Mesenteric fat pad (tissue), 1 donor: ENCODE results near the gene ETV5. TPM values are rescaled to one million over a fixed set of nuclear protein-coding genes. Genes with fewer than 3 reads are reported as not detected.

ENCODE experiments used
- DNase-seq: peaks from one replicate; pipeline ENCODE4 v3.0.0-alpha.2; 2020; ENCODE audit warnings: low spot score
- total RNA-seq: library from RNA; stranded (reverse); fragmentation: NEBNext Ultra II Directional; extraction: Animal tissue kit (Norgen Biotek cat#: 25700); gene quantifications from one replicate; pipeline ENCODE4 v1.2.1, GENCODE V29; 2021
- donor health status: DM: yes; HTN: yes; CAD: no.

ETV5 gene
- total RNA-seq, 1 donor from 2014 or later: 25.0 TPM

DNA sequence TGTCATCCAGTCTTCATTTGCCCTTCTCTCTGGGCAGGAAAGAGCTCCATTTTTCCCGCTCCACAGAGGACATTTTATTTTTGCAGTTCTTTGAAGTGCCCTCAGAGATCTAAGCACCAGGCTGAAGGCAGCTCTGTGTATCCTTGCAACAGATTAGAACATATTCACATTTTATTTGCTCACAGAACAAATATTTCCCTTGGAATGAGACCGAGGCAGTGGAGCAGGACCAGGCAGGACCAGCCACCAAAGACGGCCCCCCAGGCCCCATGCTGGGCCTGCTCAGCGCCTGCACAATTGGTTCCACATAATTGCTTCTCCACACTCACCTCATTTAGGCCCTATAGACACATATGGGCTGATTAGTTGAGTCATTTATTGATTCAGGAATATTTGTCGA lies 15.7 kb upstream of the ETV5 start:
- DNase-seq: no peak

DNA sequence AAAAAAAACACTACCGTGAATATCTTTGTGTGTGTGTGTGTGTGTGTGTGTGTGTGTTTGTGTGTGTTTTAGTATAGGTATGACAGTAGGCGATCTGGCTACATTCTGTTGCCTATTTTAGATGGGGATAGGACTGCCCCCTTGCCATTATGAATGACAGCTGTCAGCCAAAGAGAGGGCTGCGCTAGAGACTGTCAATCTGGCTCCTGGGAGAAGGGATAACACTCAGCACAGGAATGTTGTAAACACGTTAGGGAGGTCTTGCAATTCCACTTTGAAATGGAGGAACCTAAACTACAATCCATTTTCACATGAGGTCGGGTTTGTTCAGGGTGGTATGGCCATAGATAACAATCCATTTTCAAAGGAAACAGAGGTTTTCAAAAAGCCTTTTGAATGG lies 14.1 kb upstream of the ETV5 start:
- no peak for DNase-seq

DNA sequence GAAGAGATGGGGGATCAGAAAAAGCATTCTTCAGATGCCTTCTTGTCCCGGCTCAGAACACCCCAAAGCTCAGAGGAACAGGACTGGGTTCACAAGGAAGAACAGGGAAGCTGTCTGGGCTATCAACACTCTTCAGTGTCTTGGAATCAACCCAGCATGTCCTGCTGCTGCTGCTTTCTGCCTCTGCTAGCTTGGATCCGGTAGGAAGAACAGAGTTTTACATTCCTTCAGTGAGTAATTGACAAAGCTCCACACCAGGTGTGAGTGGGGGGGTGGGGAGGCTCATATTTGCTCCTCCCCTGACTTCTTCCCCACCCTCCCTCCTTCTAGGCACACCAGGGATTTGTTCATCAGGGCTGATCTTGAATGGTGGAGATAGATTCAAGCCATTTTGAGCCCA lies 13.1 kb upstream of the ETV5 start:
- no peak for DNase-seq

DNA sequence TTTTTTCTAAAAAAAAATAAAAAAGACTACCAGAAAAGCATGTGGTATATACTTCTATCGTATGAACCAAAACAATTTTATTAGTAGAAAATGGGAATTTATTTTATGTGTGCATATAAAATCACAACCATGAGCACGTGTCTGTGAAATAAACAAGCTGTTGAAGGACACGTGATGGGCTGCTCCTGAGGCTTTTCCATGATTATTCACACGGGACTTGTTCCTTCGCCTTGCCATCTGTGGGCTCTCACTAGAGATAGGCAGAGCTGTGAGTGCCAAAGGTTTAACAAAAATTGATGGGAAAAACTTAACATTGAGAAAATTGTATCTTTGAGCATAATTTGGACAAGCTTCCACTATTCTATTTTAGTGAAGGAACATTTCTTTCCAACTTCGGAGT lies 12.4 kb upstream of the ETV5 start:
- DNase-seq: no peak

DNA sequence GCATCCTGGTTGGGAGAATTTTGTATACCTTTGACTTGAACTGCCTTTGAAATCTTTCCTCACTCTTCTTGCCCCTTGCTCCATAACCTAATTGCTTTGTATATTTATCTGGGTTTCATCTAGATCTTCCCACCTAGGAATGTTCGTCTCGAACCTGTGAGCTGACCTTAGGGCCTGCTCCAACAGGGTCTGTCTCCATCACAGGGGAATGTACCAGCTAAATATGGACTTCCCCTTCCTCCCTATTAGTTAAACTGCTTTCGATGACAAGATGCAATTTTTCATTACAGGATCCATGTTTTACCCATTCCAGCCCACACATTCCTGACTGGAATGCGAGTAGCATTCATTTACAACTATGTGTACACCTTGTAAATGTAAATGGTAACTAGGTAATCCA lies 10.6 kb upstream of the ETV5 start:
- DNase-seq: no peak

DNA sequence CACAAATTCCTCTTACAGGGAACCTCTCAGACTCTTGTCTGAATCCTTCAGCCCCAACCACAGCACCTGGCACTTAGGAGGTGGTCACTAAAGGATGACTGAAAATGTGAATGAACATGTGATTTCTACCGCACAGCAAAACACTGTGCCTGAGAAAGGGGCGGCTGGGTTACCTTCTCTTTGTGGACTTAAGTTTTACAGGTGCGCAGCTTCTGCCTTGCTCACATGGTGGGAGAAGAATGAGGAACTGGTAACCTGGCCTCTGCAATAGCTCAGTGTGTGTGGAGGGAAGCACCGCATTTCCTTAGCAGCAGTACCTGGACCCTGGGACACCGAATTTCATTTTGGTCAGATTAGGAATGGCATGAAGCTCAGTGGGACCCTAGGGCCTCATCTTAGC lies 9.8 kb upstream of the ETV5 start:
- DNase-seq: no peak

DNA sequence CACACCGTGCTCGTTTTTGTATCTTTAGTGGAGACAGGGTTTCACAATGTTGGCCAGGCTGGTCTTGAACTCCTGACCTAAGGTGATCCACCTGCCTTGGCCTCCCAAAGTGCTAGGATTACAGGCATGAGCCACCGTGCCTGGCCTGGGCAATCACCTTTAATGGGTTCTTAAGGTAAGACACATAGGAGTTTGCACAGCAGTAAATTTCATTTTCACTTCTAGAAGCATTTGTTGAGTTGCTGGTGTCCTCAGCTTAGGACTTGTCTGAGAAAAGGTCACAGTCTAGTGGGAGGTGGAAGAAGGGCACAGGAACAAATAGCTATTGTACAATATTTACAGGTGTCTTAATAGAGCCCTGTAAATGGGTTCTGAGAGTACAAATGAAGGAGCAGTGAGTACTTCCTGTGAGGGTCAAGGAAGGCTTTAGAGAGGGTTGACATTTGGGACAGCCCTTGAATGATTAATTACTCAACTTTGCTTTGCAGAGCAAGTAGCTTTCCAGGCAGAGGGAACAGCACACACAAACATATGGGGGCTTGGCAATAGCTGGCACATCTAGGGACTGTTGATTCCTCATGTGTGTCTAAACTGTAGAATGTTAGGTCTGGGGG lies 8.7 kb upstream of the ETV5 start:
- DNase-seq: no peak

DNA sequence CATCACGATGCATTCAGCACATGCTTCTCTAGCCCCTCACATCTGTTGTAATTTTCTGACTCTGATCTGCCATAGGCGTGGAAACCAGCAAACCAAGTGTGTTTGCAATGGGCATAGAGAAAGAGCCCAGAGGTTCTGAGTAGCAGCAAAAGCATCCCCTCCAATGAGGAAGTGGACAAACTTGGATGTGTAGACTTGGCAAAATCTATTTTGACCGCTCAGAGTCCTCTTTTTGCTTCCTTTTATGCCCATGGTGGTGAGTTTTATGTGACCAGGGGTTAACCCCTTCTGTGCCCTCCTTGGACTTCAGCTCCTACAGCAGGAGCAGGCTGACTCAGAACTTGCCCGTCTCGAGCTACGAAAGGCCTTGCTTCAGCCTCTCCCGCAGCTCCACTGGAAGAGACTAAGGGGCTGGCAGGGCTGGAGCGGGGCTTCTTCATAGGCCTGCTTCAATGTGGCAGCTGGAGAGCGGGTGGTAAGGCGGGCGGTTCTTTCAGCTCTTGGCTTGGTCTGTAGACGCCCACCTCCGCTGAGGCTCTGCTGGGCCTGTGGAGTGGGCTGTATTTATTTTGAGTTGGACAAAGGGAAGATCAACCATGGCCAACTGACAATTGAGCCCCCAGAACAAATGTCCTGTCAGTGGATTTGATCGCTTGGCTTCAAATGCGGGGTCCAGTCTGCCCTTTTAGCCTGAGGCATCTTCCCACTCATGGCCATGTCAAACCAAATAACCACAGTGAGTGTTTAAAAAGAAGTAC lies 6.5 kb upstream of the ETV5 start:
- DNase-seq: no peak

DNA sequence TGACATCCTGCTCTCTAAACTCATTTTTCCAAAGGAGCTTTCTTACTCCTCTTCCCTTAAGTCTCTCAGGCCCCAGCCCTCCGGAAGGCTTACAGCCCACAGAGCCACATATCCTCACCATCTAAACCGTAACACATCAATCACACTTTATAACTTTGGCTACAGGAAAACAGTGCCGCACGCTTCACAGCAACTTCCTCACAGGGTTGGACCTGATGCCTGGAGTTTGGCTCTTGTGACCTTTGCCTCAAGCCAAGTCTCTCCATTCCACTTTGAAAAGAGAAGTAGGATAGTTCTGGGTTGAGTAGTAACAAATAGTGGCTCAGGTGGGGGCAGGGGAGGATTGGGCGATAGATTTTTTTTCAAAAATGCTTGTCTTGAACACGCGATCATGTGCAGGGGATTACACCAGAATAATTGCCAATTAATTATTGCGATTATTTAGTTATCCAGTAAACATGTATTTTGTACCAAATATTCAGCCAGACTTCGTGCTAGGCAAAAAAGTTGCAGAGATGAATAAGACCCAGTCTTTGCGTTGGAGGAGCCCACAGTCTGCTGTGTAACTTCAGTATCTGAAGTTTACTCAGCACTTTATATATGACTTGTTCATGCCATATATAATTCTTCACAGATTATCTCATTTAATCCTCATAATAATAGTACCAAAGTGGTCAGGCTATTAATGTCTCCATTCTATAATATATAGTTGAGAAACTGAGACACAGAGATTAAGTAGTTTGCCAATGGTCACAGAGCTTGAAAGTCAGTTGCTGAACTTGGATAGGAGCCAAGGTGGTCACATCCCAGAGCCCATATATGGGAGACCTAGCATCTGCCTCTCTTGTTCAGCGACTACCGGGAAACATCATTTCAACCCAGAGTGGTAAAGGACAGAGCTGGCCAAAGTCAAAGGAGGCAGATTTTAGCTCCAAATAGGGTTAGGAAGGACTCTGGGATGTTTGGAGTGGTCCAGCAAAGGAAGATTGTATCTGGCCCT lies 2.4 kb upstream of the ETV5 start:
- no peak for DNase-seq

DNA sequence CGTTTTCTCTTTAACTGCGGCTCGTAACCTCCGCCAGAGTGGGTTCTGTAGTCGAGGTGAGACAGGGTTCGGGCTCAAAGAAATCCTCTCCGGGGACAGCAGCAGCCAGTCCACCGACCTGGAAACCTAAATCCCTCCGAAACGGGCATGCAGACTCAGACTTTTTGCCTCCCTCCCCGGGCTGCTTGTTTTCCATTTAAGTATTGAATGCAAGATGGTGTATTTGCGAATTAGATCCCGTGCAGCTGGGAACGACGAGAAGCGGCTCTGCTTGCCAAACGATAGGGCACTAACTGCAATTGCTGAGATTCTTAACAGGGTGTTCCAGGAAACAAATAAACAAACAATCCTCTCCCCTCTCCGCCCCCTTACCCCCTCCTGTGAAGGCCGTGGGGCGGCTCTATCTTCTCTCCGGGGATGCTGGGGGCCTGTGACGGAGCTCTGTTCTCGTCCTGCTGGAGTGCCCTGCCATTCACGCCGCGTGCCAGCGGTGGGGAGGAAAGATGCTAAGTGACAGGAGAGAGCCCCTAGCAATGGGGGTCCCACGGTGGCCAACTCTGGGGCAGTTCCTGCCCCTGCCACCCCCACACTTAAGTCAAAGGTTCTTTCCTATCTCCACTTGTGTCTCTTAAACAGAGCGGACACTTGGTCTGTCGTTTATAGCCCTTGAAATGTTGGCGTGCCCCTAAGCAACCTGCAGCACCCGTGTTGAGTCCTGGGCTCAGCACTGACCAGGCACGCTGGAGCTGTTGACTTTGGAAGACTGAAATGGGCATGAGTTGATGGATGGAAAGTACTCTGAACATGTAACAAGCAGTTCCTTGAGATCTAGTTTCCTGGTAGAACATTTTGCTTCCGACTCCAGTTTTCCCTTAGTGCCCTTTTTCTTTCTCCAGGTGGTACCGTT lies 1.3 kb upstream of the ETV5 start:
- no peak for DNase-seq

DNA sequence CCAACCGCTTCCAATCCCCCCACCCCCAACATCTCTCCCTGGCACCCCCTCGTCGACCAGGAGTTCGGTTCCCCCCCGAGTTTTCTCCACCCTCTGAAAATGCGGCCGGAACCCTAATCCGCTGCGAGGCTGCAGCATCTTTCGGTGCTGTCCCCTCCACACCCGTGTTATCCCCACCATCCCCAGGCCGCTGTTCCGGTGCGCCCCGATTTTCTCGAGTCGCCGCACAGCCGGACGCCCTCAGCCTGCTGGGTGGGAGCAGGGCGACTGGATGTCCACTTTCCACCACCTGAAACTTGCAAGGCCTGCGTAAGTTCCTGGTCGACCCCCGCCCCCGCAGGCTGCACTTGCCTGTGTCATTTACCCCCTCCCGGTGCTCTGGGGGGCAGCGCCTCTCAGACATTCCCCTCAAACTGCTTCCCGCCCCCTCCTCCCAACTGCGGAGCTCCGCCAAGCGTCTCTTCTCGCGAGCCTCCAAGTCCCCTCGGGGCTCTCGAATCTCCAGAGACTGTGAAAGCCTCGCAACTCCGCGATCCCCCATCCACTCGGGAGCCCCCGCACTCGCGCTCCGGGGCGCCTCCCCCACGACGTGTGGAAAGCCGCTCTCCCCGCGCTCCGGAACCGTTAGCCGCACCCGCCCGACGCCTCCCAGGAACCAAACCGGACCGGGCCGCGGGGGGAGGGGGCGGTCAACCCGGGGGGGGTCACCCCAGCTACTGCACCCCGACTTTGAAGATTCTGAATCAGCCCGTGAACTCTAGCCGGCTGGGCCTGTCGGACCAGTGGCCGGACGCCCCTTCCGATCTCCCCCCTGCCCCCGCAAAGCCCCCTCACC lies 566 bp downstream of the ETV5 start:
- DNase-seq: no peak

DNA sequence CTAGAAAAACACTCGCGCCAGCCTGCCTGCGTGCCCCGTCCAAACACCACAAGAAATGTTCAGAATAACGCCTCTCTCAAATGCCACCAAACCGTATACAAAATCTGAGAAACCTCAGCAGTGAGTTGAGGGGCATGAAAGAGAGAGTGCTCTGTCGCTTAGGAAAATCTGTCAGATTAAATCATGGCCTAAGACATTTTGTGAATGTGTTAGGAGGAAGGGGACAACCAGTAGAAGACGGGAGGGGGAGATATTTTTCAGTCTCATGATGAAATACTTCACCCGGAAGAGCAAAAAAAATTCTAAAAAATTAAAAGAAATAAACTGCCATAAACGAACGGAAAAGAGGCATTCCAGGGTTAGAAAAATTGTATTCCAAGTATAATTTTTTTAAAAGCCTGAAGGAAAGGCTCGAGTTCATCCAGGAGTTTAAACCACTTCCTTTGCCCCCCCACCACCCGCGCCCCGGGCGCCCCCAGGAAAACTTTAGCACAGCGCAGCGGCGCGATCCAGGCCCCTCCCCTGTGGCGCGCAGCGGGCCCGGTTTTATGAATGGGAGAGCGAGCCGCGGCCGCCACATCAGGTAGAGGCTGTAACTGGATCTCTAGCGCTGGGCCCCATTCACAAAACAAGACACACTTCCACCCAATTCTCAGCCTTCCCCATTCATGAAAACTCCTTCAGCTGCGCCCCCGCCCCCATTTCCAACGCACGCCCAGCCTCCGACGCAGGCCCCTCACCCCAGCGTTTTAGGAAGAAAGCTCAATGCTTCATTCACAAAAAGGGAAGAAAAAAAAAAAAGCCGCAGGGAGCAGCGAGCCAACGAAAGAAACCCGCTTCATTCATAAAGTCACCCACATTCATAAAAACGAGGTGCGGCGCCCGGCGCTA lies 1.4 kb downstream of the ETV5 start:
- no peak for DNase-seq

DNA sequence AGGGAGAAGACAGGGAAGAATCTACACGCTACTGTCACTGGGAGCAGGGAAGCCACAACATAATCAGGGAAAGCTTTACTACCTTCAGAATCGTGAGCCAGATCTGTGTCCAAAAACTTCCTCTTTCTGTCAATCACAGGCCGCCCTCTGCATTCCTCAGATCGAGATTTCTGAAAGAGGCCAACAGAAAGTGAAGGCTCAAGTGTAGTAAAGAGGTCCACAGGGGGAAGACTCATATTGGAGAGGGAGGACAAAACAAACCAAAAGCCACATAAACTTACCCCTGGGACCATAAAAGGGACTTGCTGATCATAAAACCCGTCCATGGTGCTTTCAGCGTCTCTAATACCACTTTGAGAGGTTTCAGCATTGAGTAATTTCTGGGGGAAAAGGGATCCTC lies 3.3 kb downstream of the ETV5 start:
- DNase-seq: no peak

DNA sequence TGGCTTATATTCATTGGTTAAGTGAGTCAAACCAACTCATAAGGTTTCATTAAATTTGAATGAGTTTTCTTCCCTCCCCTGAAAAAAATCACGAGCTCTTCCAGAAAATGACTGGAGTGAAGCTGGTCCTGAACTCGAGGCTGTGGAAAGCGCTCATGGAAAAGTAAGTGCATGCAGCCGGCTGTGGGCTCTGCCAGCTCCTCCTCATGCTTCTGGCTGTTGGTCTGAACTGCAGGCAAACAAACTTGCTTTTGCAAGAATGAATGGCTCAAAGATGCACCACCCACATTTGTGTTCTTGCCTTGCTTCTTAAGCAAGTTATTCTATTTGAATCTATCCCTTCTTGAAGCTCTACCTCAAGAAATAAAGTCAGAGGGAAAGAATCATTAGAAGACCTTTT lies 6.2 kb downstream of the ETV5 start:
- DNase-seq: no peak

DNA sequence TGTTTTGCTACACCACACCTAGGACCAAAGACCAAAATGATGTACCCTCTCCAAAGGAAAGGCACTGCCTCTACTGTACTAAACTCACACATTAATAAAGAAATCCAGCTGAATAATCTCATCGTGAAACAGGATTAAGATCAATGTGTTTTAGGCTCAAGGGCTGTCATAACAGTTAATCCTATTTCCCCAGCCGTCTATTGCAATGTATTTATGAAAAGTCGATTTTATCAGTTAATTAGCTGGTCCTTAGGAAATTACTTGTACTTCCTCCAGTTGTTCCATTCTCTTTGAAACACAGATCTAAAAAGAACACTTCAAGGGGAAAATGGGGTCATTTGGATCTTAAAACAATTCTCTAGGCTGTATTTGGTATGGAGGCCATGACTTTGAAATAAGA lies 8.5 kb downstream of the ETV5 start:
- no peak for DNase-seq

DNA sequence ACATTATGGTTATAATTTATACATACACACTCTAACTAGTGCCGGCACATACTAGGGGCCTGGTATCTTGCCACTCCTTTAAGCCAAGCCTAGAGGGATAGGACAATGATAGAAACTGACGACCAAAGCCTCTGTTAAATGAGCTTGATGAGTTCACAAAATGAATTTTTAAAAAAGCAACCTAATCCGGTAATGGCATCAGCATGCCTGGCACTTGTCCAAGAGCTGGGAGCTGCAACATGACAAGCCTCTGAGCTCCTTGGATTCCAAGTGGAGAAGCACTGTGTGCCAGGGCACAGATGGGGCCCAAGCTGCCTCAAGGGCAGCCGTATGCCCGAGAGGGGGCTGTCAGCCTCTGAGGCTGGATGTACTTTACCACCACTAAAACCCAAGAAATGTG lies 9.7 kb downstream of the ETV5 start:
- no peak for DNase-seq

DNA sequence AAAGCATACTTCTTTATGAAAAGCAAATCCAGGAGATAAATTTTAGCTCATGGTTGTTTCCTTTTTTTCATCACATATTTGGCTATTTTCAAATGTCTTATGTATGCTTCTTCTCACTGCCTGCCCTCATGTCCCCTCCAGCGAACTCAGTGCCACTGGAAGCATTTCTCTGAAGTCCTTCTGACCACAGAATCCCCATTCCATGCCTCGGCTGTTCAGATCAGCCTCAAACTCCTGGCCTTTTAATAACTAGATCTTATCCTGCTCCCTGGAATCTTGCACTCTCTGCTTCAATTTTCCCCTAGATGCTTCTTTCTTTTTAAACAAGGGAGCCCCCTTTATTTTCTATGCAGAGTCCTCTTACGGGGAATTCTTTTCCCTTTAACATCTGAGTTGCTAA lies 10.1 kb downstream of the ETV5 start:
- no peak for DNase-seq

DNA sequence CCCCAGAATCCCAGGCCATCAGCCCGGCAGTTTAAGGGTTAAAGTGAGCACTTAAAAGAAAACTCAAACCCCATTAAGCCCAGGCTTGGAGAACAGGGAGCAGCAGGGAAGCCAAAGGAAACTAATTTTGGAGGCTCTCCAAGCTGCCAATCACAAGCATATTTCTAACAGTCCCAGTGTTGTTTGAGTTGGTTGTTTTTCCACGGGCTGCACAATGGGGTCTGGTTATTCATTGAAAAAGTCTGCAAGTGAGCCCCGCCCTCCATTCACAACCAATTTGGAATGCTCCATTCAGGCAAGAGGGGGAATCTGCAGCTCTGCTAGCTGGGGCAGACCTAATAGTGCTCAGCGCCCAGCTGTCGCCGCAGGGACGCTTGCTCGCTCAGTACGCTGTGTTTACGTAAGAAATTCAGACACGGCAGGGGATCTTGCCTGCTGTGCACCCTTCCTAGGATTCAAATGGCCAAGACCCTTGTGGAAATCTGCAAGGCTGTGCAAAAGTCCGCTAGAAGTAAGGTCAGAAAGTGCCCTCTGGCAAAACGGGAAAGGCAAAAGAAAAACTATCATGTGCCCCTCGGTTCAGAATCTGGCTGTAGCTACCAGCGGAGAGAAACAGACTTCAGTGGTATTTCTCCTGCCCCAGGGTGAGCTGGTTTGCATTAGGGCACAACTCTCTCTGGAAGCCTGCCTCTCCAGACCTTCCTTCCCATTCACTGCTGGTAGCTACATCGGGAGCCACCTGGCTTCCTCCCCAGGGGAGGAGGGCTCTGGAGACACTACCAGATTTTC lies 11.0 kb downstream of the ETV5 start:
- DNase-seq: no peak
